SK-N-SH treated with all-trans-retinoic acid at 6 μM for 48 hours (cell line): ENCODE results near the gene HM13.
"Not testable (repeated sequence)": the region's sequence is repeated elsewhere in the genome, so short reads cannot be mapped to it uniquely, and the experiment has no call there.

Experiments
- ATAC-seq: fragments of 200-7000 bp; cut with Tn5 transposase; 3 replicates; pipeline ENCODE4 v1.9.1; 2020; ENCODE audit warnings: mild to moderate bottlenecking, moderate library complexity
- ARNTL ChIP-seq: fragments of 450-650 bp; formaldehyde crosslinking; IDR thresholded peaks from 2 replicates; pipeline ENCODE4 v1.5.0; 2020; ENCODE audit warnings: low read depth, mild to moderate bottlenecking, moderate library complexity, borderline replicate concordance
- BACH2 ChIP-seq: fragments of 250-450 bp; sonication (Bioruptor Pico); IDR thresholded peaks from 2 replicates; pipeline ENCODE4 v1.9.0; 2021; ENCODE audit warnings: mild to moderate bottlenecking, borderline replicate concordance
- CREB5 ChIP-seq: fragments of 250-450 bp; sonication (Bioruptor Pico); IDR thresholded peaks from 2 replicates; pipeline ENCODE4 v1.5.1; 2020; ENCODE audit warnings: low read depth, mild to moderate bottlenecking, moderate library complexity
- CSDC2 ChIP-seq: fragments of 250-450 bp; sonication (Bioruptor Pico); IDR thresholded peaks from 2 replicates; pipeline ENCODE4 v1.5.0; 2020; ENCODE audit warnings: mild to moderate bottlenecking, moderate library complexity
- CSRNP3 ChIP-seq: fragments of 250-450 bp; sonication (Bioruptor Pico); IDR thresholded peaks from 2 replicates; pipeline ENCODE4 v1.5.1; 2021; ENCODE audit warnings: mild to moderate bottlenecking, moderate library complexity
- ESRRG ChIP-seq: fragments of 250-450 bp; sonication (Bioruptor Pico); IDR thresholded peaks from 2 replicates; pipeline ENCODE4 v1.6.1; 2021; ENCODE audit warnings: mild to moderate bottlenecking
- GLIS3 ChIP-seq: fragments of 250-450 bp; sonication (Bioruptor Pico); IDR thresholded peaks from 2 replicates; pipeline ENCODE4 v1.5.0; 2020; ENCODE audit warnings: mild to moderate bottlenecking, moderate library complexity
- ISL1 ChIP-seq: fragments of 250-450 bp; sonication (Bioruptor Pico); IDR thresholded peaks from 2 replicates; pipeline ENCODE4 v2.1.2; 2022; ENCODE audit warnings: mild to moderate bottlenecking, moderate library complexity
- OSR1 ChIP-seq: fragments of 250-450 bp; sonication (Bioruptor Pico); IDR thresholded peaks from 2 replicates; pipeline ENCODE4 v1.8.0; 2022; ENCODE audit warnings: moderate library complexity, mild to moderate bottlenecking, inconsistent platforms
- PATZ1 ChIP-seq: fragments of 250-450 bp; sonication (Bioruptor Pico); IDR thresholded peaks from 2 replicates; pipeline ENCODE4 v1.8.0; 2020; ENCODE audit warnings: mild to moderate bottlenecking, moderate library complexity, borderline replicate concordance
- POU6F1 ChIP-seq: fragments of 250-450 bp; sonication (Bioruptor Pico); IDR thresholded peaks from 2 replicates; pipeline ENCODE4 v1.8.0; 2021; ENCODE audit warnings: low read depth, mild to moderate bottlenecking, moderate library complexity, borderline replicate concordance
- PPARA ChIP-seq: fragments of 250-450 bp; sonication (Bioruptor Pico); IDR thresholded peaks from 2 replicates; pipeline ENCODE4 v1.5.0; 2020; ENCODE audit warnings: mild to moderate bottlenecking, borderline replicate concordance
- RARB ChIP-seq: fragments of 250-450 bp; sonication (Bioruptor Pico); IDR thresholded peaks from 2 replicates; pipeline ENCODE4 v1.8.0; 2021; ENCODE audit warnings: mild to moderate bottlenecking, moderate library complexity
- SNAI2 ChIP-seq: fragments of 250-450 bp; sonication (Bioruptor Pico); IDR thresholded peaks from 2 replicates; pipeline ENCODE4 v1.5.0; 2020; ENCODE audit warnings: mild to moderate bottlenecking, moderate library complexity
- TCF4 ChIP-seq: fragments of 250-450 bp; sonication (Bioruptor Pico); IDR thresholded peaks from 2 replicates; pipeline ENCODE4 v1.8.0; 2021; ENCODE audit warnings: mild to moderate bottlenecking, moderate library complexity, borderline replicate concordance
- TOX ChIP-seq: fragments of 250-450 bp; sonication (Bioruptor Pico); IDR thresholded peaks from 2 replicates; pipeline ENCODE4 v1.8.0; 2021; ENCODE audit warnings: mild to moderate bottlenecking, moderate library complexity, borderline replicate concordance
- TSHZ2 ChIP-seq: fragments of 250-450 bp; sonication (Bioruptor Pico); IDR thresholded peaks from 2 replicates; pipeline ENCODE4 v1.5.0; 2020; ENCODE audit warnings: mild to moderate bottlenecking, moderate library complexity
- ZC3H10 ChIP-seq: fragments of 250-450 bp; sonication (Bioruptor Pico); IDR thresholded peaks from 2 replicates; pipeline ENCODE4 v1.5.1; 2021; ENCODE audit warnings: mild to moderate bottlenecking, moderate library complexity
- ZFP3 ChIP-seq: fragments of 250-450 bp; sonication (Bioruptor Pico); IDR thresholded peaks from 2 replicates; pipeline ENCODE4 v1.5.0; 2020; ENCODE audit warnings: mild to moderate bottlenecking, moderate library complexity
- ZFP30 ChIP-seq: fragments of 450-650 bp; formaldehyde crosslinking; IDR thresholded peaks from 2 replicates; pipeline ENCODE4 v1.5.0; 2022; ENCODE audit warnings: mild to moderate bottlenecking, moderate library complexity
- ZNF565 ChIP-seq: fragments of 450-650 bp; formaldehyde crosslinking; conservative IDR thresholded peaks from 2 replicates; pipeline ENCODE4 v1.5.0; 2020; ENCODE audit warnings: low read depth, mild to moderate bottlenecking, moderate library complexity
- ZNF70 ChIP-seq: fragments of 450-650 bp; formaldehyde crosslinking; IDR thresholded peaks from 2 replicates; pipeline ENCODE4 v1.5.0; 2020; ENCODE audit warnings: mild to moderate bottlenecking, moderate library complexity
- ZNF8 ChIP-seq: fragments of 450-650 bp; formaldehyde crosslinking; IDR thresholded peaks from 2 replicates; pipeline ENCODE4 v1.5.0; 2020; ENCODE audit warnings: mild to moderate bottlenecking, moderate library complexity

HM13 gene

GRCh38 chr20:31607640-31608250, 93.5 kb downstream of the HM13 start (continued):
- TF ChIP-seq CREB5: no peak; the same call in 1 of the 2 replicates
- no peak for TF ChIP-seq GLIS3 (CRISPR knock-in tag)
- TF ChIP-seq PPARA (CRISPR knock-in tag): no peak
- TF ChIP-seq, all 23 proteins: peak for 3

GRCh38 chr20:31608251-31608945, 94.2 kb downstream of the HM13 start:
- TF ChIP-seq BACH2 (CRISPR knock-in tag) (no peak), POU6F1 (CRISPR knock-in tag) (no peak), TCF4 (CRISPR knock-in tag) (peak; percentile 82), ZNF70 (CRISPR knock-in tag) (peak; percentile 70), ZNF8 (CRISPR knock-in tag) (0 out of 2 replicates have a peak, but pooled peaks have one; percentile 55), ARNTL (CRISPR knock-in tag) (peak; percentile 91), ZNF565 (CRISPR knock-in tag) (no peak), RARB (no peak), SNAI2 (CRISPR knock-in tag) (peak; percentile 75; the same call in 1 of the 2 replicates), TOX (CRISPR knock-in tag) (no peak), PATZ1 (CRISPR knock-in tag) (peak; percentile 82), CSDC2 (CRISPR knock-in tag) (0 out of 2 replicates have a peak, but pooled peaks have one; percentile 39), PPARA (CRISPR knock-in tag) (no peak; the same call in 1 of the 2 replicates), TSHZ2 (CRISPR knock-in tag) (peak; percentile 79; the same call in 1 of the 2 replicates), ISL1 (no peak), CREB5 (peak; percentile 77), ZFP30 (CRISPR knock-in tag) (no peak; the same call in 1 of the 2 replicates), ESRRG (CRISPR knock-in tag) (peak; percentile 40; the same call in 1 of the 2 replicates), CSRNP3 (no peak), GLIS3 (CRISPR knock-in tag) (peak; percentile 94), ZFP3 (CRISPR knock-in tag) (peak; percentile 84; the same call in 1 of the 2 replicates), ZC3H10 (CRISPR knock-in tag) (no peak), OSR1 (CRISPR knock-in tag) (no peak)
- ATAC-seq: peak; percentile 30

- not testable (repeated sequence) for ATAC-seq
These were observed 98.0 kb downstream of the HM13 start for GRCh38 chr20:31612271-31612640.
